Effector memory CD8-positive, alpha-beta T cell (primary cell): ENCODE data around the gene MYO9A.

Source experiments
- ATAC-seq: fragments of 150-1000 bp; cut with Tn5 transposase; replicated peaks from 2 replicates; pipeline ENCODE4 v1.10.0; 2021; ENCODE audit warnings: mild to moderate bottlenecking, moderate library complexity
- DNase-seq, 3 experiments: peaks; one replicate each; pipeline ENCODE4 v3.0.0; 2021
- H3K27ac Mint-ChIP-seq, 2 donors: one replicate each; pipeline ENCODE4 v1.8.0; 2022; ENCODE audit warnings: mild to moderate bottlenecking in 2 of 2, mixed read lengths in 2 of 2, moderate library complexity in 2 of 2
- H3K27me3 Mint-ChIP-seq, 2 donors: one replicate each; pipeline ENCODE4 v1.8.0; 2022; ENCODE audit warnings: mixed read lengths in 2 of 2
- H3K36me3 Mint-ChIP-seq: one replicate; pipeline ENCODE4 v1.8.0; 2022; ENCODE audit warnings: mild to moderate bottlenecking, moderate library complexity, mixed read lengths; ENCODE audit not compliant: insufficient read depth
- H3K4me1 Mint-ChIP-seq, 2 donors: one replicate each; pipeline ENCODE4 v1.8.0; 2022; ENCODE audit warnings: low read depth in 2 of 2, mixed read lengths in 2 of 2
- H3K4me3 Mint-ChIP-seq, 2 donors: one replicate each; pipeline ENCODE4 v1.8.0; 2022; ENCODE audit warnings: mild to moderate bottlenecking in 2 of 2, mixed read lengths in 2 of 2, moderate library complexity in 2 of 2
- H3K9me3 Mint-ChIP-seq, 2 donors: one replicate each; pipeline ENCODE4 v1.8.0; 2022; ENCODE audit warnings: mixed read lengths in 2 of 2

MYO9A gene

GRCh38 chr15:71804226-71804625 lies 313.7 kb downstream of the MYO9A start:
- peaks cover 31 to 71% of the 10 kb centered on the region in 2 donors for H3K27me3 Mint-ChIP-seq
- H3K9me3 Mint-ChIP-seq = no peaks in the 10 kb centered on the region
- ATAC-seq = no peak
- H3K36me3 Mint-ChIP-seq = no peaks in the 10 kb centered on the region
- no peaks in the 10 kb centered on the region for H3K4me1 Mint-ChIP-seq
- DNase-seq = no peak
- peak overlapping the region in 1 of 2 donors; percentile 19 for H3K27ac Mint-ChIP-seq
- H3K4me3 Mint-ChIP-seq = no peak overlapping the region

- DNase-seq = no peak
- no peak overlapping the region for H3K4me3 Mint-ChIP-seq
- no peaks in the 10 kb centered on the region for H3K36me3 Mint-ChIP-seq
- H3K9me3 Mint-ChIP-seq = no peaks in the 10 kb centered on the region
- H3K27me3 Mint-ChIP-seq = peaks cover 23 to 71% of the 10 kb centered on the region in 2 donors
- no peaks in the 10 kb centered on the region for H3K4me1 Mint-ChIP-seq
- no peak for ATAC-seq
- no peak overlapping the region for H3K27ac Mint-ChIP-seq
Measured at GRCh38 chr15:71802770-71803169, 315.2 kb downstream of the MYO9A start.

- no peak for ATAC-seq
- no peaks in the 10 kb centered on the region for H3K9me3 Mint-ChIP-seq
- no peak for DNase-seq
- no peaks in the 10 kb centered on the region for H3K36me3 Mint-ChIP-seq
- no peak overlapping the region for H3K4me3 Mint-ChIP-seq
- no peak overlapping the region for H3K27ac Mint-ChIP-seq
- H3K4me1 Mint-ChIP-seq = no peaks in the 10 kb centered on the region
- H3K27me3 Mint-ChIP-seq = peaks cover 19 to 65% of the 10 kb centered on the region in 2 donors
Measured at GRCh38 chr15:71801935-71802655, 315.9 kb downstream of the MYO9A start.

GRCh38 chr15:71800835-71801745 lies 316.9 kb downstream of the MYO9A start:
- peaks cover 19 to 61% of the 10 kb centered on the region in 2 donors for H3K27me3 Mint-ChIP-seq
- no peak overlapping the region for H3K27ac Mint-ChIP-seq
- no peak overlapping the region for H3K4me3 Mint-ChIP-seq
- H3K4me1 Mint-ChIP-seq = no peaks in the 10 kb centered on the region
- no peak for DNase-seq
- no peak for ATAC-seq
- H3K9me3 Mint-ChIP-seq = no peaks in the 10 kb centered on the region
- no peaks in the 10 kb centered on the region for H3K36me3 Mint-ChIP-seq

GRCh38 chr15:71800190-71800589 lies 317.8 kb downstream of the MYO9A start:
- ATAC-seq = no peak
- no peak for DNase-seq
- Mint-ChIP-seq H3K9me3 (no peaks in the 10 kb centered on the region), H3K36me3 (no peaks in the 10 kb centered on the region), H3K27ac (no peak overlapping the region), H3K4me1 (no peaks in the 10 kb centered on the region), H3K4me3 (no peak overlapping the region), H3K27me3 (peaks cover 14 to 52% of the 10 kb centered on the region in 2 donors)

- no peak overlapping the region for H3K4me3 Mint-ChIP-seq
- no peak overlapping the region for H3K27ac Mint-ChIP-seq
- peaks cover 14 to 52% of the 10 kb centered on the region in 2 donors for H3K27me3 Mint-ChIP-seq
- H3K4me1 Mint-ChIP-seq = no peaks in the 10 kb centered on the region
- no peaks in the 10 kb centered on the region for H3K9me3 Mint-ChIP-seq
- DNase-seq = no peak
- ATAC-seq = no peak
- no peaks in the 10 kb centered on the region for H3K36me3 Mint-ChIP-seq
Measured at GRCh38 chr15:71798641-71799040, 319.3 kb downstream of the MYO9A start.

GRCh38 chr15:71792521-71792920 lies 325.4 kb downstream of the MYO9A start:
- no peak for ATAC-seq
- no peak for DNase-seq
- H3K9me3 Mint-ChIP-seq = no peaks in the 10 kb centered on the region
- peaks cover 0 to 18% of the 10 kb centered on the region in 2 donors for H3K27me3 Mint-ChIP-seq
- no peaks in the 10 kb centered on the region for H3K4me1 Mint-ChIP-seq
- H3K36me3 Mint-ChIP-seq = no peaks in the 10 kb centered on the region
- H3K27ac Mint-ChIP-seq = no peak overlapping the region
- H3K4me3 Mint-ChIP-seq = no peak overlapping the region

- DNase-seq (no peak), ATAC-seq (no peak)
- Mint-ChIP-seq H3K27ac (no peak overlapping the region), H3K4me3 (no peak overlapping the region), H3K4me1 (no peaks in the 10 kb centered on the region), H3K27me3 (peaks cover 0 to 18% of the 10 kb centered on the region in 2 donors), H3K9me3 (no peaks in the 10 kb centered on the region), H3K36me3 (no peaks in the 10 kb centered on the region)
Measured at GRCh38 chr15:71791975-71792374, 326.0 kb downstream of the MYO9A start.

GRCh38 chr15:71790081-71790480 lies 327.9 kb downstream of the MYO9A start:
- Mint-ChIP-seq H3K27ac (no peak overlapping the region), H3K36me3 (no peaks in the 10 kb centered on the region), H3K4me1 (no peaks in the 10 kb centered on the region), H3K27me3 (peaks cover 9 to 33% of the 10 kb centered on the region in 2 donors), H3K9me3 (no peaks in the 10 kb centered on the region), H3K4me3 (no peak overlapping the region)
- DNase-seq (no peak), ATAC-seq (no peak)

GRCh38 chr15:71789616-71790015 lies 328.3 kb downstream of the MYO9A start:
- Mint-ChIP-seq H3K27me3 (peaks cover 14 to 37% of the 10 kb centered on the region in 2 donors), H3K4me1 (no peaks in the 10 kb centered on the region), H3K27ac (no peak overlapping the region), H3K36me3 (no peaks in the 10 kb centered on the region), H3K4me3 (no peak overlapping the region), H3K9me3 (no peaks in the 10 kb centered on the region)
- no peak for DNase-seq
- ATAC-seq = no peak

- no peak overlapping the region for H3K27ac Mint-ChIP-seq
- ATAC-seq (no peak), DNase-seq (no peak)
- no peaks in the 10 kb centered on the region for H3K4me1 Mint-ChIP-seq
- no peak overlapping the region for H3K4me3 Mint-ChIP-seq
- peaks cover 18 to 44% of the 10 kb centered on the region in 2 donors for H3K27me3 Mint-ChIP-seq
- no peaks in the 10 kb centered on the region for H3K36me3 Mint-ChIP-seq
- no peaks in the 10 kb centered on the region for H3K9me3 Mint-ChIP-seq
Measured at GRCh38 chr15:71788646-71789579, 329.0 kb downstream of the MYO9A start.

GRCh38 chr15:71786673-71787072 lies 331.3 kb downstream of the MYO9A start:
- Mint-ChIP-seq H3K4me1 (no peaks in the 10 kb centered on the region), H3K4me3 (no peak overlapping the region), H3K27ac (no peak overlapping the region), H3K9me3 (no peaks in the 10 kb centered on the region), H3K27me3 (peaks cover 23 to 63% of the 10 kb centered on the region in 2 donors), H3K36me3 (no peaks in the 10 kb centered on the region)
- DNase-seq = no peak
- ATAC-seq = no peak

- Mint-ChIP-seq H3K4me1 (no peaks in the 10 kb centered on the region), H3K27ac (no peak overlapping the region), H3K4me3 (no peak overlapping the region), H3K27me3 (peaks cover 30 to 66% of the 10 kb centered on the region in 2 donors), H3K36me3 (no peaks in the 10 kb centered on the region), H3K9me3 (no peaks in the 10 kb centered on the region)
- DNase-seq = no peak
- ATAC-seq = no peak
Measured at GRCh38 chr15:71785996-71786395, 332.0 kb downstream of the MYO9A start.
